Fibroblast of lung (primary cell): Measurements from ENCODE around the gene CARD6. TPM values are rescaled to one million over a fixed set of nuclear protein-coding genes. Genes with fewer than 3 reads are reported as not detected.

Experiments used
- DNase-seq, 2 donors: peaks; one replicate each; pipeline versions ENCODE4 v3.0.0 to v3.0.0-alpha.2; 2010; ENCODE audit warnings: low read depth in 2 of 2
- H2AFZ ChIP-seq: 2 replicates; pipeline ENCODE4 v1.5.1; 2012; ENCODE audit warnings: low read length, control low read depth, inconsistent platforms
- H3K27ac ChIP-seq: 2 replicates; pipeline ENCODE4 v1.5.1; 2011; ENCODE audit warnings: low read length, control low read depth; ENCODE audit not compliant: insufficient read depth
- H3K27me3 ChIP-seq: 2 replicates; pipeline ENCODE4 v1.5.1; 2011; ENCODE audit warnings: mild to moderate bottlenecking, low read length; ENCODE audit not compliant: control insufficient read depth, insufficient read depth
- H3K36me3 ChIP-seq: 2 replicates; pipeline ENCODE4 v1.5.1; 2011; ENCODE audit warnings: low read length; ENCODE audit not compliant: control insufficient read depth, insufficient read depth
- H3K4me1 ChIP-seq: 2 replicates; pipeline ENCODE4 v1.5.1; 2011; ENCODE audit warnings: low read length; ENCODE audit not compliant: control insufficient read depth, insufficient read depth; ENCODE audit errors: extremely low read depth
- H3K4me2 ChIP-seq: 2 replicates; pipeline ENCODE4 v1.5.1; 2011; ENCODE audit warnings: low read length, control low read depth; ENCODE audit not compliant: insufficient read depth; ENCODE audit errors: extremely low read depth
- H3K4me3 ChIP-seq, 4 experiments: fragments of 200-600 bp in 1 of 4; sonication (generic) in 1 of 4; replicated peaks in 1 of 4; 2 replicates each; pipeline ENCODE4 v1.5.1; 2011 to 2016; ENCODE audit warnings: low read length in 4 of 4, low read depth in 3 of 4, mild to moderate bottlenecking in 3 of 4, control low read depth in 2 of 4, inconsistent platforms in 1 of 4, mixed read lengths in 1 of 4; ENCODE audit not compliant: insufficient read depth in 1 of 4; ENCODE audit errors: control extremely low read depth in 1 of 4
- H3K79me2 ChIP-seq: 2 replicates; pipeline ENCODE4 v1.5.1; 2012; ENCODE audit warnings: mild to moderate bottlenecking, low read length, inconsistent platforms; ENCODE audit not compliant: control insufficient read depth, insufficient read depth
- H3K9ac ChIP-seq: 2 replicates; pipeline ENCODE4 v1.5.1; 2011; ENCODE audit warnings: mild to moderate bottlenecking, low read length, control low read depth; ENCODE audit not compliant: insufficient read depth
- H3K9me3 ChIP-seq: 2 replicates; pipeline ENCODE4 v1.5.1; 2012; ENCODE audit warnings: low read depth, low read length; ENCODE audit not compliant: control insufficient read depth, insufficient read depth
- H4K20me1 ChIP-seq: 2 replicates; pipeline ENCODE4 v1.5.1; 2011; ENCODE audit warnings: low read length; ENCODE audit not compliant: control insufficient read depth, insufficient read depth; ENCODE audit errors: extremely low read depth
- CTCF ChIP-seq, 2 donors: IDR thresholded peaks in 1 of 2; conservative IDR thresholded peaks in 1 of 2; 1 replicate in 1 of 2; 2 replicates in 1 of 2; pipeline ENCODE4 v1.5.1; 2011 to 2012; ENCODE audit warnings: low read length in 2 of 2, control low read depth in 1 of 2, inconsistent platforms in 1 of 2, low read depth in 1 of 2, mild to moderate bottlenecking in 1 of 2
- EZH2 ChIP-seq: IDR thresholded peaks from 2 replicates; pipeline ENCODE4 v1.5.1; 2012; ENCODE audit warnings: low read length, control low read depth, mild to moderate bottlenecking; ENCODE audit errors: missing control alignments
- polyA plus RNA-seq, 2 donors: library from polyadenylated mRNA; depleted of rRNA in 1 of 2; stranded (reverse) in 1 of 2; unstranded in 1 of 2; fragments of >200 nt; gene quantifications; 2 replicates each; pipeline ENCODE4 v1.2.1, GENCODE V29; 2011 to 2012; ENCODE audit warnings: missing spikeins in 1 of 2
- total RNA-seq: library from RNA; depleted of rRNA; stranded (reverse); fragments of >200 nt; gene quantifications from 2 replicates; pipeline ENCODE4 v1.2.1, GENCODE V29; 2014

The CARD6 gene
- total and polyA plus RNA-seq, 2 donors (not counting 1 experiment from before 2014, with no cell fraction given), result 8.1 to 12.7 TPM

GRCh38 chr5:40796487-40796889 is 44.7 kb upstream of the CARD6 start:
- H3K36me3 ChIP-seq, result no peaks in the 10 kb centered on the region
- H4K20me1 ChIP-seq, result no peaks in the 10 kb centered on the region
- H3K27ac ChIP-seq, result peak overlapping the region; percentile 7
- H3K4me2 ChIP-seq, result peak overlapping the region; percentile 93
- H3K79me2 ChIP-seq, result peaks cover 63% of the 10 kb centered on the region
- H3K4me3 ChIP-seq, result peak overlapping the region; percentile 58 to 95 (median 78)
- TF ChIP-seq EZH2 (no peak), CTCF (conservative IDR thresholded peaks at IDR 0.05 in 1 of 2, IDR thresholded peaks at IDR 0.05 in 1 of 2; ENCODE audit: low read depth in 1 of 2, low read length in 2 of 2) (no peak)
- no peaks in the 10 kb centered on the region for H3K27me3 ChIP-seq
- H3K9me3 ChIP-seq, result no peaks in the 10 kb centered on the region
- H3K9ac ChIP-seq, result no peak overlapping the region
- no peak overlapping the region for H2AFZ ChIP-seq
- H3K4me1 ChIP-seq, result peaks cover 4% of the 10 kb centered on the region
- DNase-seq, result peak; percentile 44 to 90

GRCh38 chr5:40797273-40798011 is 43.7 kb upstream of the CARD6 start:
- peaks cover 4% of the 10 kb centered on the region for H3K4me1 ChIP-seq
- peak overlapping the region; percentile 97 for H3K9ac ChIP-seq
- H2AFZ ChIP-seq, result peak overlapping the region; percentile 96
- no peaks in the 10 kb centered on the region for H3K36me3 ChIP-seq
- peak overlapping the region; percentile 94 for H3K27ac ChIP-seq
- H3K79me2 ChIP-seq, result peaks cover 54% of the 10 kb centered on the region
- H4K20me1 ChIP-seq, result no peaks in the 10 kb centered on the region
- H3K4me2 ChIP-seq, result peak overlapping the region; percentile 93
- TF ChIP-seq CTCF (conservative IDR thresholded peaks at IDR 0.05 in 1 of 2, IDR thresholded peaks at IDR 0.05 in 1 of 2; ENCODE audit: low read depth in 1 of 2, low read length in 2 of 2) (no peak), EZH2 (no peak)
- H3K9me3 ChIP-seq, result no peaks in the 10 kb centered on the region
- peak overlapping the region; percentile 58 to 95 (median 78) for H3K4me3 ChIP-seq
- no peaks in the 10 kb centered on the region for H3K27me3 ChIP-seq
- peak; percentile 73 to 75 for DNase-seq

- Histone ChIP-seq H2AFZ (peak within 1 kb of the TSS; percentile 100), H4K20me1 (no peaks in the 10 kb centered on the region), H3K9me3 (no peaks in the 10 kb centered on the region), H3K9ac (peak within 1 kb of the TSS; percentile 97), H3K79me2 (peaks cover 46% of the 10 kb centered on the region), H3K4me3 (peak within 1 kb of the TSS; percentile 93 to 98 (median 96)), H3K4me2 (peak within 1 kb of the TSS; percentile 93), H3K4me1 (peaks cover 4% of the 10 kb centered on the region), H3K36me3 (no peaks in the 10 kb centered on the region), H3K27me3 (no peaks in the 10 kb centered on the region), H3K27ac (peak within 1 kb of the TSS; percentile 95)
- TF ChIP-seq EZH2 (no peak), CTCF (conservative IDR thresholded peaks at IDR 0.05 in 1 of 2, IDR thresholded peaks at IDR 0.05 in 1 of 2; ENCODE audit: low read depth in 1 of 2, low read length in 2 of 2) (peak; percentile 38 to 45)
- peak; percentile 82 to 86 for DNase-seq
Observed at GRCh38 chr5:40798012-40798800, 43.0 kb upstream of the CARD6 start, which contains the start of gene PRKAA1. PRKAA1 (minus strand) TSS chr5:40798374; CDS start chr5:40798189, 185 bp downstream.
